AG09319 (cell line): ENCODE results near the gene DOK5.

Source experiments
- DNase-seq: peaks from one replicate; pipeline ENCODE4 v3.0.0-alpha.2; 2010; ENCODE audit warnings: low read depth; ENCODE audit errors: extremely low read depth
- TF ChIP-seq, protein P1 (sequence below): IDR thresholded peaks from 2 replicates; pipeline ENCODE4 v1.5.1; 2011; ENCODE audit warnings: low read depth, mild to moderate bottlenecking, inconsistent platforms, low read length, moderate library complexity

Gene DOK5

DNA sequence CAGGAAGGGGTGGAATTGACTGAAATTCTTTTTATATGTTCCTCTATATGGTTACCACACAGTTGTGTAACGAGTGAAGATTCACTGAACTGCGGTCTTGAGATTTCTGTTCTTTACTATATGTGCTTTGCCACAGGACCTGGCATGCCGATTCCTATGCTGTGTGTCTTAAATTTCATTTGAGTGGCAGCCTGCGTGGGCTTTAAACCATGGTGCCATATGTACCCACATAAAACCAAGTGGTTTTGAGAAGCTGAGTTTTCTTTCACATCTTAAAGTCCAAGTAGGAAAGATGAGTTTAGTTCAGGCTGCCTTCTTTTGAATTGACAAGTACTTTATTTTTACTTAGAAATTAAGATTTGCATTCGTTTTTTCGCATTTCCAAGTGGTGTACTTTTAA is 101.1 kb downstream of the DOK5 start:
- no peak for DNase-seq
- TF ChIP-seq, protein P1, sequence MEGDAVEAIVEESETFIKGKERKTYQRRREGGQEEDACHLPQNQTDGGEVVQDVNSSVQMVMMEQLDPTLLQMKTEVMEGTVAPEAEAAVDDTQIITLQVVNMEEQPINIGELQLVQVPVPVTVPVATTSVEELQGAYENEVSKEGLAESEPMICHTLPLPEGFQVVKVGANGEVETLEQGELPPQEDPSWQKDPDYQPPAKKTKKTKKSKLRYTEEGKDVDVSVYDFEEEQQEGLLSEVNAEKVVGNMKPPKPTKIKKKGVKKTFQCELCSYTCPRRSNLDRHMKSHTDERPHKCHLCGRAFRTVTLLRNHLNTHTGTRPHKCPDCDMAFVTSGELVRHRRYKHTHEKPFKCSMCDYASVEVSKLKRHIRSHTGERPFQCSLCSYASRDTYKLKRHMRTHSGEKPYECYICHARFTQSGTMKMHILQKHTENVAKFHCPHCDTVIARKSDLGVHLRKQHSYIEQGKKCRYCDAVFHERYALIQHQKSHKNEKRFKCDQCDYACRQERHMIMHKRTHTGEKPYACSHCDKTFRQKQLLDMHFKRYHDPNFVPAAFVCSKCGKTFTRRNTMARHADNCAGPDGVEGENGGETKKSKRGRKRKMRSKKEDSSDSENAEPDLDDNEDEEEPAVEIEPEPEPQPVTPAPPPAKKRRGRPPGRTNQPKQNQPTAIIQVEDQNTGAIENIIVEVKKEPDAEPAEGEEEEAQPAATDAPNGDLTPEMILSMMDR = no peak

DNA sequence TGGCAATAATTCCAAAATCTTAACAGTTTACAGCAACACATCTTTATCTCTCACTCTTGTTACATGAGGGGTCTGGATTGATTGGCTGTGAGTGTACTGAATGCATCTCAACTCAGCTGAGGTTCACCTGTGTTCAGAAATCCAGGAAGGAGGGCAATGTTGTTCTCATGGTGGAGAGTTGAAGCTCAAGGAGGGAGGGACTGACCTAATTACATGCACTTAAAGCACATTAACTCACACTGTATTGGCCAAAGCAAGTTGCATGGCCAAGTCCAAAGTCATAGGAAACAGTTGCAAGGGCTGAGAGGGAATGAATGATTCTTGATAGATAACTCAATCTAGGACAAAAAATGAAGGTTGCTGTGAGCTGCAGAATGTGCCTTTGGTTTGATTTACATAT is 102.2 kb downstream of the DOK5 start:
- TF ChIP-seq, protein P1 = no peak
- DNase-seq = no peak

DNA sequence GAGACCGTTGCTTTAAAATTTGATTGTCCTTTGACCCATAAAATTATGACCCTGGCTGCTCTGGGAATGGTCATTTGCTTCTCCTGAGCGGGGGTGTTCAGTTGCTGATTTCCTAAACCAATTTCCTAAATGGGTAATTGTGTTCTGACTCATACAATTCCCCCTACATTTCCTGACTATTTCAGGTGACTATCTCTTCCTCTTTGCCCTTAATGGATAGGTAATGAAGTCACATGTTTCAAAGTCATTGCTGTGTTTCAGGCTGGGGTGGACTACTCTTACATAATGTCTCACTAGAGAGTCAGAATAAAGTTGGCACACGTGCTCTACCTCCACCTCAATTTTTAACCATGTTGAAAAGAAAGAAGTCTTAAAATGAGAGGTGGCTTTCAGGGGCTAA is 109.8 kb downstream of the DOK5 start:
- TF ChIP-seq, protein P1 = no peak
- no peak for DNase-seq

DNA sequence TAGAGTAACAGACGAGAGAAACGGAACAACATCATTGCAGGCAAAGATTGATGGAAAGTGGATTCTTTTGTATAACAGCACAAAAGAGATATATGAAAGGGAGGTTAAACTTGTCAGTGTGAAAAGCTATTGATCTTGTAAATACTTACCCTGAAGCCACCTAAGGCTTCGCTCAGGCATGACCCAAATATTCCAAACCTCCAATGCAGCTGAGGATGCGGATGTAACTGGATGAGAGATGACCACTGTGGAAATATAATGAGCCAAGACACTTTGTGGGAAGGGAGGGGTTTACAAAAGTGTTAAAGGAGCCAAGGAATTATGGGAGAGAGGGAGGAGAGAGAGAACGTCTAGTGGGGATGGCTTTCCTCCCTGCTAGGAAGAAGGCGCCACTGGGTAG is 112.0 kb downstream of the DOK5 start:
- DNase-seq = no peak
- TF ChIP-seq, protein P1 = no peak

DNA sequence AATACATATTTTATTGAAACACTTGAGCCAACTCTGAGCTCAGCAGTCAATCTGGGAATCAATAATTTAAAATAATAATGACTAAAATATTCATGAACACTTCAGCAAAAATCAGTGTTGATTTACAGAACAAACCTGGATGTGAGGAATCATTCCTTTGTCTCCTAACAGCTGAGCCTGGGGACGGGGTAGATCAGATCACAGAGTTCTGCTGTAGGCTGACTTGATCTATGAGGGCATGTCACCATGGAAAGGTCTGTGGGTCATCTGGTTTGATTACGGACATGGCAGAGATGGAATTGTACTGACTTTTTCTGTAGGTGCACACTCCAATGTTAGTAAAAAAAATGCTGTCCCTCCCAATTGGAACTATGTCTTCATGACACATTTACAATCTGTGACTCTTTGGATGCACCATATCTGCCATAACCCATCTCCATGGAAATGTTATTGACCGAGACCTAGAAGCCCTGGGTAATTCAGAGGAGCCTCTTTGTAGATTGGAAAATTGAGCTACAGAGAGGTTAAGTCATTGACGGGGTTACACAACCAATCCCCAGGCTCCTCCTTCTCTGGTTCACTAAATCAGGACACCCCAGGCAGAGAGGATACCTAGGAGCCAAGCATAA is 114.1 kb downstream of the DOK5 start:
- TF ChIP-seq, protein P1 = no peak
- no peak for DNase-seq

DNA sequence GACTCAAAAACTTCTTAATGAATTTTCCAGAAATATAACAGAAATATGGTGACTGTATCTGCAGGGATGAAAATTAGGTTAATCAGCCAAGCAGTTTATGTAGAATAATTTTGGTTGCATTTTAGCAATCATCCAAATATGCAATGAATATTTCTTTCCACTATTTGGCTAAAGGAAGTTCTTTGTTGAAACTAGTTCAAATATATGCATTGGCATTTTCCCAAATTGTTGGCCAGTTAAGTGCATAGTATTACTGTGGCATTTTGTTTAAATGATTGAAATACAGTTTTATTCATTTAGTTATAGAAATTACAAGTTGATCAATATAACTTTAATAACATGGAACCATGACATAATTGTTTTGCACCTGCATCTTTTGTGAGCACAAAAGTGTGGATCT is 115.5 kb downstream of the DOK5 start:
- no peak for DNase-seq
- TF ChIP-seq, protein P1 = no peak

DNA sequence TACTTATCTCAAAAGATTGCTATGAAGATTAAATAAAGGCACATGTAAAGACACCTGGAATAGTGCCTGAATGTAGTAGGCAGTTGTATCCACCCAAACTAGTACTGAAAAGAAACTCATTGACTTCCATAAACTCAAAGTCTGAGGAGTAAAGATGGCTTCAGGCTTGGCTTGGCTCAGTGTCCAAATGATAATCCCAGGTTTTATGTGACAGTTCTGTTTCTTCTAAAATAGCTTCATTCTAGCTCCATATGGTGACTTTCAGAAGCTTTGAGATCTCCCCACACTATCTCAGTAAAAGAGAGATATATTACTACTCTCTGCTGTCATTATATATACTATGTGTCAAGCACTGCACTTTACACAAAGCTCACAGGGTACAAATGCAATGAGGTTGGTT is 121.3 kb downstream of the DOK5 start:
- DNase-seq = no peak
- TF ChIP-seq, protein P1 = no peak
